GM19468 (cell line): Measurements from ENCODE around the gene MKNK2.
"Not testable (repeated sequence)": the region's sequence is repeated elsewhere in the genome, so short reads cannot be mapped to it uniquely, and the experiment has no call there.

Experiments
- ATAC-seq: cut with Tn5 transposase; IDR thresholded peaks from one replicate; pipeline ENCODE4 v1.9.1; 2021; ENCODE audit warnings: mild to moderate bottlenecking, moderate library complexity, moderate number of reproducible peaks; ENCODE audit not compliant: unreplicated experiment; ENCODE audit errors: extremely low read depth

The MKNK2 gene

DNA sequence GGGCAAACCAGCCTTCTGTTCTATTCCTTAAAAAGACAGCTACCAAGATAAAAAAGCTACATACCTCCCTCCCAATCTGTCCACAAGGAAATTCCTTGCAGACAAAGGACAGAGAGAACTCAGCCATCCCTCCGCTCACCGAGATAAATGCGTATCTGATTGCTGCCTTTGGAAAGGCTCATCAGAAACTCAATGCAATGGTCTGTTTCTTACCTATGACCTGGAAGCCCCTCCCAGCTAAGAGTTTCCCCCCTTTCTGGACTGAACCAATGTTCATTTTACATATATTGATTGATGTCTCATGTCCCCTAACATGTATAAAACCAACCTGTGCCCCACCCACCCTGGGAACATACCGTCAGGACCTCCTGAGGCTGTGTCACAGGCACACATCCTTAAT is 47.2 kb downstream of the MKNK2 start:
- ATAC-seq, result no peak

GRCh38 chr19:1999856-2000515 is 51.1 kb downstream of the MKNK2 start:
- ATAC-seq, result no peak

GRCh38 chr19:1998712-1999708 is 52.0 kb downstream of the MKNK2 start:
- no peak for ATAC-seq

GRCh38 chr19:1997353-1998233 is 53.5 kb downstream of the MKNK2 start:
- no peak for ATAC-seq

GRCh38 chr19:1992759-1993260 is 58.2 kb downstream of the MKNK2 start:
- no peak for ATAC-seq

DNA sequence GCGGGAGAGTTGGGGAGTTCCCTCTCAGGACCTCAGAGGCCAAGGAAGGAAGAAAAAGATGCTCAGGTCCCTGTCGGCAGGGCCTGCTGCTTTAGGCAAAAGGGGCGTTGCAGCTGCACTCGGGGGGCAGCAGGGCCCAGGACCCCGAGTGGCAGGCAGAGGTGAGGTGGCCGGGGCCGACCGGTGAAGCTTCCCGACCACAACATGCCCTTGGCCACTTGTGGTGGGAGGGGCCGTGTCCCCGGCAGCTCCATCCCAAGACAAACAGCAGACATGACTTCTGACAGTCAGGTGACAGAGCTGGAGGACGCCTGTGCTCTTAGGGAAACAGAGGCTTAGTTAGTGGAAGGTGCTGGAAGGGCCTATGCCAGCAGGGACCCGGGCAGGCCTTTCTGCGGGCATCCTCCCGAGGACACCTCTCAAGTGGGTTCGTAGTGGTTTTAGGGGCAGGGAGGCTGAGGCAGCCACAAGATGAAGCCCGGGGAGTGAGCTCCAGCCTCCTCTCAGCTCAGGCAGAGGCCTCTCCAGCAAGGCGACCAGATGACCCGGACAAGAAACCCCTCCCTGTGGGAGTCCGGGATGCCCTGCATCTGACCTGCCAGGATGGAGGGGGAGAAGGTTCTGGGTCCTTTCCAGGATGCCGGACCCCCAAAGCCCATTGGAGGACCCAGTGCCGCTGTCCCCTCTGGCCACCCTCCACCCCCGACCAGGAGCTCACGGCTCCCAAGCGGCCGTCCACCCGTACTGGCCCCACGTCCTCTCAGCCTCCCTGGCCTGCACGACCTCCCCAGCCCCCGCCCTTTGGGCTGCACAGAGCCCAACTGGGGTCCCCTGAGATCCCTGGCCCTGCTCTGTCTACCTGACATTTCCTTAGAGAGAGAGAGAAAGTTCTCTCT is 59.8 kb downstream of the MKNK2 start:
- ATAC-seq, result no peak

DNA sequence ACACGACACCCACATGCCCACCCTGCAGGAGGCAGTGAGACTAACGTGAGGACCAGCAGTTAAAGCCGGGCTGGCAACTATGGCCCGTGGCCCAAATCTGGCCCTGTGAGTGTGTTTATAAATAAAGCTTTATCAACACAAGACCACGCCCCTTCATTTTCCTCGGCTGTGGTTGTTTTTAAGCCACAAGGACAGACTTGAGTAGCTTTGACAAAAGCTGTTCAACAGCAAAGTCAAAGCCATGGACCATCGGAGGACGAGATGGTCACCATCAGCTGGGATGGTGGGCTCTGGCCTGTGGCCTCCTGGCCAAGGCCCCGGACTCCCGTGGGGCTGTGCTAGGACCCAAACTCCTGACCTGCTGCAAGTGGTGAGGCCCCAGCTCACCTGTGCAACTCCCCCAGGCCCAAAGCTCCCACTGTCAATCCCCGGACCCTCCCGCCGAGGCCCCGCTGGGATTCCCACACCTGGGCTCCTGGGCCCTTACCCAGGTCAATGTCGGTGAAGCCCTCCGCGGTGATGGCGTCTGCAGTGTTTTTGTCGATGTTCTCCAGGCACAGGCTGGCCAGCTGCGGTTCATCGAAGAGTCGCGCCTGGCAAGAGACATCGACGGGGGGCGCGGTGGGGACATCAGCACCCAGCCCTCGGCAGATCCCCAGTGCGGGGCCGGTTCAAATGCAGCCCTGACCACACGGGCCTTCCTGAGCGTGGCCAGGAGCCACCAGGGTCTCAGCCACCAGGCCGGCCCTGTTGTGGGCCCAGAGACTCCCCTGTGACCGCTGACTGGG is 60.6 kb downstream of the MKNK2 start:
- ATAC-seq, result no peak

DNA sequence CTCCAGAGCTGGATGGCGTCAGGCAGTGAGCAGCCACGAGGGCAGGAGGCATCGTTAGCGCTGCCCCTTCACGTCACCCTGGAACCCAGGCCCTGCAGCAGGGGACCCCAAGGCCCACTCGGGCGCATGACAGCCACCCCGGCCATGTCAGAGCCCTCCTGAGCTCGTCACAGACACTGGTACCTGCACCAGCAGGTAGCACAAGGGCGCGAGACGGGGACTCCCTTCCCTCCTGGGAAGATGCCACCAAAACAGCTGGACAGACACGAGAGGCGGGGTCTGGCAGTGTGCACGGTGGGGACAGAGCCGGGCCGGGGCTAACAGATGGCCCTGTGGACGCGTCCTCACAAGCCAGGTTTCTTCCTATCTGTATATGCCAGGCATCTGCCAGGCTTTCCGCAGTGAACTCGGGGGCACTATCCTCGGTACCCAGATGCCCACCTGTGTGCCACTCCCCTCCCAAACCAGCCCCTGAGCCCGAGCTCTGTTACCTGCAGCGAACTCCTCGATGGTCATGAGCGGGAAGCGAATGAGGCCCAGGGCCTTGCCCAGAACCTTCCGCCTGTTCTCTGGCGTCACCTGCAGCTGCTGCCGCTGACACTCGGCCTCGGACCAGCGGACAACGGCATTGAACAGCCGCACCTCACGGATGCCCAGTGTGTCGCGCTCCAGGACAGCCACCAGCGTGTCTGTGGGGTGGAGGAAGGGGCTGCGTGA is 61.4 kb downstream of the MKNK2 start:
- ATAC-seq, result no peak

- ATAC-seq, result not testable (repeated sequence)
These were observed 62.6 kb downstream of the MKNK2 start for GRCh38 chr19:1988464-1988863.
